NCI-H526 treated with DMSO at 0.1 percent for 48 hours (cell line): ENCODE data around the gene ERCC6L.

Experiments used
- DNase-seq: peaks from one replicate; lab custom pipeline; 2025; lab: John Stamatoyannopoulos, UW

Gene ERCC6L

GRCh38 chrX:72169008-72169728 lies 69.7 kb downstream of the ERCC6L start:
- no peak for DNase-seq

GRCh38 chrX:72165551-72165950 lies 73.3 kb downstream of the ERCC6L start:
- DNase-seq = no peak

GRCh38 chrX:72159769-72160168 lies 79.1 kb downstream of the ERCC6L start:
- DNase-seq = no peak

GRCh38 chrX:72158773-72159172 lies 80.1 kb downstream of the ERCC6L start:
- no peak for DNase-seq
